NCI-H1417 treated with DMSO at 0.1 percent for 48 hours (cell line): Measurements from ENCODE around the gene CCDC185.

Experiments
- DNase-seq: peaks from one replicate; lab custom pipeline; 2025; lab: John Stamatoyannopoulos, UW

Gene CCDC185

GRCh38 chr1:223430236-223430635 is 37.0 kb downstream of the CCDC185 start:
- DNase-seq, result no peak

DNA sequence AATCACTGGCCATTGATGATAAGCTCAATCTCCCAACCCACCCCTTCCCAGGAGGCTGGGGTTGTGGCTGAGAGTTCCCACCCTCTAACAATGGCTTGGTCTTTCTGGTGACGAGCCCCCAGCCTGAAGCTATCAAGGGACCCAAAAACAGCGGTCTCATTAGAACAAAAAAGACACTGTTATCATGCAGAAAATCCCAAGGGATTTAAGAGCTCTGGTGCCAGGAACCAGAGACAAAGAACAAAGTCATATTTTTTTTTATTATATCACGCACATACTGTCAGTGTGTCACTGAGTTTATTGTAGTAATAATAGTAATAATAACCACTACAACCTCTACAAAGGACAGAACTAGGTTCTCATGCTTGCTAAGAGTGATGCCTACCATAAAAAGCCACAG is 43.9 kb downstream of the CCDC185 start:
- DNase-seq, result no peak

DNA sequence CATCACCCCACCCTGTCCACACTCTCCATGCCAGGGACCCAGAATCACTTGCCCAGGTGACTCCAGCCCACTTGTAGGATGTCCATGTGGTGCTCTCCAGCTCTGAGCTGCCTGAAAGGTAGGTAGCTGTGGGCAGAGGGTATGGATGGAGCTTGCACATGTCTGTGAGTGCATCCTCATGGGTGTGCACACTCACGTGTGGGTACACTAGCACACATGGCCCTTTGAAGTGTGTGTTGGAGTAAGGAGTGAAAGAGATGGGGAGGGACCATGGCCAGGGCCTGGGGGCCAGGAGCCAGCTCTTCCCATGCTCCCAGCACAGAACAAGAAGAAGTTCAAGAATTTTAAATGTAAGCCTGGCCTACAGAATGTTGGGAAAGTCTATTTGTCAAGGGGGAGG is 50.2 kb downstream of the CCDC185 start:
- DNase-seq, result no peak

DNA sequence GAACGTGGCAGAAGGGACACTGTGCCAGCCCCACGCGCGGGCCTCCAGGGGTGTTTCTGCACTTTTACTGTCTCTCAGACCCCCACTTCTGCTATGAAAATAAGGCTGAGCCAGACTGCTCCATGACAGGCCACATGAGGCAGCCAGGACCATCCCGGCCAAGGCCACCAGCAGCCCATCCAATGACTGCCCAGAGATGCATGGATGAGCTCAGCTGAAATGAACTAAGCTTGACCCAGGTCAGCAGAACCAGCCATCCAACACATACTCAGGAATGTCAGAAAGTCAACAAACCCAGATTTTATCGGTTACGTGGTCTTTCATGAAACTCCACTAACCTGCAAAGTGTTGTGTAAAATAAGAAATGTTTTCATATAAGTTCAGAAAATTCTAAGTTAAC is 51.2 kb downstream of the CCDC185 start:
- DNase-seq, result no peak
